GM21723 (cell line): Measurements from ENCODE around the gene FN1.
"Not testable (repeated sequence)": the region's sequence is repeated elsewhere in the genome, so short reads cannot be mapped to it uniquely, and the experiment has no call there.

Experiments
- ATAC-seq: cut with Tn5 transposase; IDR thresholded peaks from one replicate; pipeline ENCODE4 v1.9.1; 2021; ENCODE audit warnings: mild to moderate bottlenecking, moderate library complexity; ENCODE audit not compliant: unreplicated experiment

The FN1 gene

DNA sequence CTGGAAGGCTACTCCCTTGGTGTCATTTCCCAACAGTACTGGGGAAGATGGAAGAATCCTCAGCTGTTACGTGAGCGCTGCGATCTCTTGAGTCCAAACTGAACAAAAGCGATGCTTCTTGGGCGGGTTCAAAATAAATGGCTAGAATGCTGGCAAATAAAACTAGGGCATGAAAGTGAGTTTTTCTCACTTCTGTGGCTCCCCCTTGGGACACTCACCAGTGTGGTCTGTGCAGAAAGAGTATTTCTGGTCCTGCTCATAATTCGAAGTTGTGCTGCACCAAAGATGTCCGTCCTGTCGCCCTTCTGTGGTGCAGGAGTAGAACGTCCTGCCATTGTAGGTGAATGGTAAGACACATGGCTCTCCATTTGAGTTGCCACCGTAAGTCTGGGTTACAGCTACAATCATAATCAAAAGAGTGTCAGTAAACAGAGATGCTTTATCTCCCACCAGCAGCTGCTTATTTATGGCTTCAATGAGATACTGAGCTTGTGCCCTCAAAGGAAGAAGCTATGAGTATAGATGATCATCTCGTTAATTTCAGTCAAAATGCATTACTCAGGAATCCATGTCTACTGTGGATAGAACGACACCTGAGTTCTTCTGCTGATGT lies 11.8 kb downstream of the FN1 start:
- ATAC-seq: no peak

- ATAC-seq: no peak
Observed at GRCh38 chr2:215423234-215423633, 12.6 kb downstream of the FN1 start.

- no peak for ATAC-seq
Observed at GRCh38 chr2:215422676-215423075, 13.2 kb downstream of the FN1 start.

DNA sequence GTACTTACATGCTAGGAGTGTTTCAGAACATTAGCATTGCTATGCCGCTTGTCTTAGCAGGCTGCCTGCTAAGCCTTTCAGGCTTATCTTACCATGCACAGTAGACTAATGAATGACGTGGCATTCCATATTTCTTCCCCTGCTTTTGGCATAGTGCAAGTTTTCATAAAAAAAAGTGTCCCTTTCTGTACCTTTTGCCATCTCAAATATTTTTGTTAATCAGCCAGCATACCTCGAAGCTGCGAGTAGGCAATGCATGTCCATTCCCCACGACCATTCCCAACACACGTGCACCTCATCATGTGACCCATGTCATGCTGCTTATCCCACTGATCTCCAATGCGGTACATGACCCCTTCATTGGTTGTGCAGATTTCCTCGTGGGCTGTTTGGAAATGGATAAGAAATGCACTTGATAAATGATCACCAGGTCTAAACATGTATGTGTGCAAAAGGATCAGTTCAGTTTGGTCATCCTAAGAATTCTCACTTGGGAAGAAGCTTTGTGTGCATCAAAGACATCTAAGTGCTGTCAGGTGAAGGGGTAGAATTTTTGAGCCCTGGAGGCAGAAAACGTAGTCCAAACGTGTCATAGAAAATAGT lies 13.9 kb downstream of the FN1 start:
- no peak for ATAC-seq

DNA sequence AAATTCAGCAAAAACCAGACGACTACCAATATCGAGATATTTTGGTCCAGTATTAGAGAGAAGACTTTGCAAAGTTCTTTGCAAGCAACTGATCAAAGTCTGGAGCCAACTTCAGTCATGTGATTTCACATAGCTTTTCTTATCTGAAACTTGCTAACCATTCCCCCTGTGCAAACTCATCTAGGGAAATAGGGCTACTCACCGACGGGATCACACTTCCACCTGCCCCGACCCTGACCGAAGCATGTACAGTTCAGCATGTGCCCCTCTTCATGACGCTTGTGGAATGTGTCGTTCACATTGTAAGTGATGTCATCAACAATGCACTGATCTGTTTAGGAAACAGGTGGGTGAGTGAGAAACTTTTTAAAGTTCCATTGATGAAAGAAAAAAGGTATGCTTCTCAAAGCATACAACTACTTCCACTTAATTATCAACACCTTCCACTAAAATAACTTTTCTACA lies 15.4 kb downstream of the FN1 start:
- no peak for ATAC-seq

GRCh38 chr2:215419769-215420470 lies 15.9 kb downstream of the FN1 start:
- ATAC-seq: no peak

GRCh38 chr2:215419113-215419512 lies 16.8 kb downstream of the FN1 start:
- no peak for ATAC-seq

GRCh38 chr2:215418064-215418963 lies 17.6 kb downstream of the FN1 start:
- no peak for ATAC-seq

DNA sequence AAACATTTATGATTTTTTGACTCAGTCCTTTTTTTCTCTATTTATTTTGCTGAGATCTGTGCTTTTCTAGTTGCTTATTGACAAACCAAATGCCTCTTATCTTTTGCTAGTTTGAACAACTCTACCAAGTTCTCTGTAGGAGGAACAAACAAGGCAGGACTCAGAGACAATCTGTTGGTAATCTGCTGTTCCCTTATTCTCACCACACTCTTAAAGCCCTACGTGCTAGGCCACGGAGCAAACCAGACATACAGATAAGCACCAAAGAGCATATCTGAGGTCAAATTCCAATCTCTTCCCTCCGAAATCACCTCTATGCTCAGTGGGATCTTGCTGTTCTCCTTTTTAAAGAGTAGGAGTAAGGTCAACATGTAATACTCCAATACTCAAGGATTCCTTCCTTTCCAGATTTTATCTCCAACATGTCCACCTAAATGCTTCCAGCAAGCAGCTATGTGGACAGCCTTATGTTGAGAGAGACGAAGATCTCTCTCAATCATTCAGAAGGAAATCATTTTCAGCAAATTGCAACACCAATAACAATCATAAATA lies 18.4 kb downstream of the FN1 start:
- no peak for ATAC-seq

- ATAC-seq: no peak
Observed at GRCh38 chr2:215416656-215417055, 19.2 kb downstream of the FN1 start.

DNA sequence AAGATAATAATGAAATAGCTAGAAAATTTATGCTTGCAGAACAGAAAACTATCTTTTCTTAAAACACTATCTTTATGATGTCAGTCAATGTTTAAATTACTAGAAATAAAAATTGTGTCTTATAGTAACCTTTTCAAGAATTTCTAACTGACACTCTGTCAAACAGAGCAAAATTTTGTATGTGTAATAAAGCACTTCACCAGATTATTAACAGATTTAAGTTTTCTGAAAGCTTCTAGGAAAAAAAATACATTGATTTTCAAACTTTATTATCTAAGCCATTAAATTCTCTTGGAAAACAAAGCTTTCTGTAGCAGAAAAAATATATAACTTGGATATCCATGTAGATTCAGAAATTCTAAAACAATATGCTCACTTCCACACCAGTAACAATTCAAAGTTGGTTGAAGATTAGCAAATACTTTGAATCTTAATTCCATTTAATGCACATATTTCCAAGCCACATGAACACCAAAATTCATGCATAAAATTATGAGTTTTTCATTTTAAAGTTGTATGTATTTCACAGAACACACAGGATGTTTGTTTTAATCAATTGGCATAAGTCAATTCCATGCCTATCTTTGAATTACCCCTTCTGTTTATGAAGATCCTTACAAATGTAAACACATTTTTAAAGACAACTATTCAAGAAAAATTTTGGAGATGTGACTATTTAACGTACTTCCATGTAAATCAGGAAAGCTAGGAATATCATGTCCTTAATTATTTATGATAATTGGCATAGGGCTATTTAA lies 19.9 kb downstream of the FN1 start:
- ATAC-seq: no peak

- no peak for ATAC-seq
Observed at GRCh38 chr2:215415218-215415617, 20.6 kb downstream of the FN1 start.

- no peak for ATAC-seq
Observed at GRCh38 chr2:215414674-215415073, 21.2 kb downstream of the FN1 start.

DNA sequence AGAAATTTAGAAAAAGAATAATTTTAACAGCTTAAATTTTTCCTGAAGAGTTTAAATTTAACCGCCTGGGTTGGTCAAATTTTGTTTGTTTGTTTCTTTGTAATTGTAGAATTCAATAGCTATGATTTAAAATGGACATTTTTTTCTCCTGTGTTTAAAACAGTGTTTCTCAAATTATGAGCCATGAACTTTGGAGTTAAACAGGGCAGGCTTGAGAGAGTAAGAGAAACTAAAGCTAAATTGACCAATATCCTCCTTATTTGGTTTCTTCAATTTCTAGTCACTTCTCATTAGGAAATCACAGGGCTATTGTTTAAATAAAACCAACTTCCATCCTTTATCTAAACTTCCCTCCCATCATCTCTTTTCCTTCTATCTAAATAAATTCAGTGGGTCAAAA lies 21.9 kb downstream of the FN1 start:
- ATAC-seq: no peak

GRCh38 chr2:215413484-215413777 lies 22.4 kb downstream of the FN1 start:
- ATAC-seq: no peak

DNA sequence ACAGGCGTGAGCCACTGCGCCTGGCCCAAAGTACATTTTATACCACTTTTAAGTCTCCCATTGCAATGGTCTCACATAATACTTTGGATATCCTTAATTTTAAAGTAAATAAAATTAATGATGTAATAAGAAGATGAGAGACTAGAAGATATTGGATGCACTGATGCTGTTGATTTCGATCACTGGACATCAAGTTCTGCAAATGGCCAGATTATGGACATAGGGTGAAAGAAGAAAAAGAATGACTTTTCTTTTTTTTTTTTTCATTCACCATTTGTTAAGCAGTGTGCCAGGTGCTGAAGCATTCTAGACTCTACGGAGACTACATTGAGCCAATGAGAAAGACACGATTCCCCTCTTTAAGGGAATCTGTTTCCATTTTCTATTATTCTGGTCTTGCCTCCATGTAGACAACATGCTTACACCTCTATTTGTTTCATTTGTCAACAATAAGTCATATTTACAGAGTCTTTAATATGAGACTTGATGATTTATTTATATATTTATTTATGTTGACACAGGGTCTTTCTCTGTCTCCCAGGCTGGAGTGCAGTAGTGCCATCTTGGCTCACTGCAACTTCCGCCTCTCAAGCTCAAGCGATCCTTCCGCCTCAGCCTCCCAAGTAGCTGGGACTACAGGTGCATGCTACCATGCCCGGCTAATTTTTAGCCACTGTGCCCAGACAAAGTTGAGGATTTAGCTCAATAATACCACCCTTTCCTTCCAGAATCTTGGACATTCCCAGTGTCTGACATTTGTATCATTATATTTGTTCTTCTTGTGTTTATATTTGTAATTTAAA lies 23.7 kb downstream of the FN1 start:
- no peak for ATAC-seq

DNA sequence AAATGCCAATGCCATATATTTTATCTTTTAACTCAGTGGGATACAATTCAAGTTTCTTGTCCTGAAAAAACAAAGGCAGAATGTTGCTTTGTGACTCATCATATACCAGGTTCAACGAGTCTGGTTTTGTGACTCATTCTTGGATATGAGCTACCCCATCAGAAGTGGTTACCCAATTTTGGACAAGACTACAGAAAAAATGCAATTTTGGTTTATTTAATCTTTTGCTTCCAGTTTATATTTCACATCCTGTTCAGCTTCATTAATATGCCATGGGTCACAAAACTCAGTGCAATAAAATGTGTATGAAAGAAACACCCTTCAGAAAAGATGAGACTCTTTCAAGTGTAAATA lies 25.0 kb downstream of the FN1 start:
- ATAC-seq: no peak

GRCh38 chr2:215410181-215410931 lies 25.5 kb downstream of the FN1 start:
- not testable (repeated sequence) for ATAC-seq
